Urinary bladder (tissue), 4 donors: ENCODE results near the gene SDK2. TPM values are rescaled to one million over a fixed set of nuclear protein-coding genes. Genes with fewer than 3 reads are reported as not detected.

ENCODE experiments used
- DNase-seq: peaks from one replicate; pipeline ENCODE4 v3.0.0-alpha.2; 2015; ENCODE audit errors: extremely low spot score
- H3K27ac ChIP-seq: one replicate; pipeline ENCODE4 v1.5.1; 2013; ENCODE audit warnings: low read depth, mild to moderate bottlenecking, moderate library complexity
- H3K36me3 ChIP-seq: one replicate; pipeline ENCODE4 v1.6.1; 2013; ENCODE audit warnings: mild to moderate bottlenecking, moderate library complexity; ENCODE audit not compliant: insufficient read depth
- H3K4me1 ChIP-seq: one replicate; pipeline ENCODE4 v1.6.1; 2013; ENCODE audit warnings: mild to moderate bottlenecking, moderate library complexity; ENCODE audit not compliant: insufficient read depth
- H3K4me3 ChIP-seq: one replicate; pipeline ENCODE4 v1.5.1; 2013; ENCODE audit warnings: low read depth, low read length
- WGBS: extraction: QIAGEN DNeasy Blood & Tissue Kit; methylation state at CpG from one replicate; pipeline ENCODE4 v1.1.7; 2013; 5-methylcytosine and 5-hydroxymethylcytosine counted together
- polyA plus RNA-seq: library from polyadenylated mRNA; stranded (reverse); fragments of 200-250 nt; gene quantifications from one replicate; pipeline ENCODE4 v1.2.3, GENCODE V29; 2013
- total RNA-seq: library from RNA; depleted of rRNA; stranded (reverse); fragments of >200 nt; gene quantifications from one replicate; pipeline ENCODE4 v1.2.3, GENCODE V29; 2014
- donor health status: healthy with polysubstance abuse.
- donor health status: healthy.

Gene SDK2
- total and polyA plus RNA-seq, 2 donors: 0.61 to 5.0 TPM

DNA sequence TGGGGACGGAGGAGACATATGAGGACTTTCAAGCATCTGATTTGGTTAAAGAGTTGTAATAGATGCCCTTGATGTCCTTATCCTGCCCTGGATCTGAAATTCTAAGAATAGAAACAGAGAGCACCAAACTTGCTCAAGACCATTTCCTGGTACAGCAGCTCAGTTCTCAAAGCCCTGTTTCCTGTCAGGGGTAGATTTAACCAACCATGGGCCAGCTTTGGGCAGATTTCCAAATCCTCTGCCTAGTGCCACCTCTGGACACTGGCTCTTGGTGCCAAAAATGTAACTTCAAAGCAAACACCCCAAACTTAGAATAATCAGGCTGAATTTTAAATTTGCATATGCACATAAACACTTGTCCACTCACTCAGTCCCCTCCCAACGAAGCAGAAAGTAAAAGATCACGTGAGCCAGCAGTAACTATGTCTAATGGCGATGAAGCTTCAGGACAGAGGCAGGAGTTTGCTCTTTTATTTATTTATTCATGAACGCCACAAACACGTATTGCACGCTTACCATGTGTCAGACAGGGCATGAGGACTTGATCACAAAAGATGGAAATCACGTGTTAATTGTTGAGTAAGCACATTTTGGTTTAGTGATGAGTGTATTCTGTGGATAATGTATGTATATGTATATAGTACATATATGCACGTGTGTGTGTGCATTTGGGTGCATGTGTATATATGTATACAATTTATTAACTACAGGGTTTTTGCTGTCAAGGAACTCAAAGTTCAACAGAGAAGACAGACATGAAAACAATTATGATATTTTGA, 23.1 kb upstream of the SDK2 start:
- H3K27ac ChIP-seq: no peak overlapping the region

DNA sequence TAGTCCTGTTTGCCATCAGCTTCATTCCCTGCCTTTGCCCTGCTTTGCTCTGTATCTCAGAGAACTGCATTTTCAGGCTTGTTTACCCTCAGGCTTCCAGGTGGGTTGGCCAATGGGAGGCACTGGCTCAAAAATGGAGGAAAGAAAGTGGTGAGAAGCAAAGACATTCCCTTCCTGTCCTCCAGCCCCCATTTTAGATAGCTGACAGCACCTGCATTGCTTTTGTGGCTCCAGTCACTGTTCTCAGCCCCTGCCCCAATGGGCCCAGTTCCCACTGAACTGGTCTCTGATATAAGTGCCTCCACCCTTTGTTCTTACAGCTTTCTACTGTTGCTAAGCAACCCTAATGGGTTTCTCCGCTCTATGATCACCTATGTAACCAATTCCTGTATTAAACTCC, 19.4 kb upstream of the SDK2 start:
- Histone ChIP-seq H3K4me1 (no peaks in the 10 kb centered on the region), H3K27ac (no peak overlapping the region), H3K4me3 (no peak overlapping the region), H3K36me3 (no peaks in the 10 kb centered on the region)
- DNase-seq: no peak
- 77% methylated on average over 1 of the region's 1 CpG for WGBS

More for the DNA sequence above, 23.1 kb upstream of the SDK2 start:
- Histone ChIP-seq H3K4me3 (no peak overlapping the region), H3K4me1 (no peaks in the 10 kb centered on the region), H3K36me3 (no peaks in the 10 kb centered on the region)
- DNase-seq: no peak
- WGBS: 59% methylated on average over 9 of the region's 9 CpGs

DNA sequence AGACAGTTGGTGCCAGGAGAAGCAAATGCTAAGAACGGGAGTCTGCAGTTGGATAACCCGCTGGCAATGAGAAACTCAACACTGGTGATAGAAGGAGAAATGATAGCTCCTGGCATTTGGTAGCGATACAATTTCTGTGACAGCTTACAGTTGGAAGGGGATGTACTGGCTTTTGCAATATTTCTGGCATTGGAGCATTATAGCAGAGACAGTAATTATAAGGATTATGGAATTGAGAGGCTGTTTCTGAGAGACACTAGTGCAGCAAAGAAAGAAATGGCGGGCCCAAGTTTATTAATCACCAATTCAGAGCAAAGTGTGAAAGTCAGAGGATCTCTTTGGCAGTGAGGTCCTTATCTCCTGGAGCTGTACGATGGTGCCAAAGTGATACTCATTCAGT, 16.1 kb upstream of the SDK2 start:
- 85% methylated on average over 5 of the region's 5 CpGs for WGBS
- Histone ChIP-seq H3K4me3 (no peak overlapping the region), H3K4me1 (no peaks in the 10 kb centered on the region), H3K27ac (no peak overlapping the region), H3K36me3 (no peaks in the 10 kb centered on the region)
- DNase-seq: no peak

DNA sequence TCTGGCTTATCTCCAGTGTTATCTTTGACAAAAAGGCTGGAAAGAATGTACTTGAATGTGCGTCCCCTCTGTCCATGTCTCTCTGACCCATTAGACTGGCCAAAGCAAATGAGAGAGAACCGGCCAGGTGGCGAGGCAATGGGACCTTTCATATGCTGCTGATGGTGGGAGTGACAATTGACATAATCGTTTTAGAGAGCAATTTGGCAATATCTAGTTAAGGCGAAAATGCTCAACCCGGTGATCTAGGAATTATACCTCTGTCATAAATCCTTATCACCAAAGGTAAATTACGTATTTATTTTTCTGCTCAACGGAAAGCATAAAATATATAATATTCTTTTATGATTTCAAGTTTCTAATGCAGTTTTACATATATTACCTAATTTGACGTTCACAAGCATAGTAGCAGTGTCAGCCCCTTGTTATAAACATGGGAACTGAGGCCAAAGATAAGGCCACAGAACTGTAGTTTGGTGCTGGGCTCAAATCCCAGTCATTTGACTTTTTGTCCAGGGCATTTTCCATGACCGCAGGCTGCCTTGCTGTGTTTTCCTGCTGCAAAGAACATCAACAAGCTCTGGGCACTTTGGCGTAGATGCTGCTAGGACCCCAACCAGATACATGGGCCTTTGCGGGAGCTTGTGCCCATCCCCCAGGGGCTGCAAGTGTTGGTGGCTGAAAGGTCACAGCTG, 14.7 kb upstream of the SDK2 start:
- no peak for DNase-seq
- Histone ChIP-seq H3K4me1 (no peaks in the 10 kb centered on the region), H3K27ac (no peak overlapping the region), H3K4me3 (no peak overlapping the region), H3K36me3 (no peaks in the 10 kb centered on the region)
- 73% methylated on average over 12 of the region's 12 CpGs for WGBS

DNA sequence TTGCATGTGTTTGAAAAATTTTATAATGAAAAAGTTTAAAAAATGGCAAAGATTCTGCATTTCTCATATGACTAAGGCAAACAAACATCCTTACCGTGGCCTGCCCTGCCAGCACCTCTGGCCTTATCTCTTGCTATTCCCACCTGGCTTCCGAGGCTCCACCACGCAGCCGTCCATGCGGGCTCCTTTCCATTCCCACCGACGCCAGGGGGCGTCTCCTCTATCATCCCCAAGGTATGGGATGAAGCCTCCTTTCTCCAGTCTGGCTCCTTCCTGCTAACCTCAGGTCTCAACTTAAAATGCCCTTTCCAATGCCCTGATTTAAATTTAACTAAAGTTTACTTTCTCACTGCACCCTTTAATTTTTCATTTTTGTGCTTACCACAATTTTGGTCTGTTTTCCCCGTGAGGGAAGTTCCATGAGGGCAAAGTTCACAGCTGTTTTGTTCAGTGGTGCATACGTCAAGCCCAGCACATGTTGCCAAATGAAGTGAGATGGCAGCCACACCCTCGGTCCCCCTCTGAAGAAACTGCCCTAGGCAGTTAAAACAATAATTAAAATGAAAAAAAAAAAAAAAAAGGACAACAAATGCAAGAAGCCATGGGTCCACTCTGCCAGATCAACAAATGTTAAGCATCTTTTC, 13.3 kb upstream of the SDK2 start:
- H3K4me3 ChIP-seq: no peak overlapping the region
- H3K4me1 ChIP-seq: no peaks in the 10 kb centered on the region
- no peak for DNase-seq
- H3K27ac ChIP-seq: no peak overlapping the region
- 12% methylated on average over 11 of the region's 11 CpGs for WGBS
- no peaks in the 10 kb centered on the region for H3K36me3 ChIP-seq

DNA sequence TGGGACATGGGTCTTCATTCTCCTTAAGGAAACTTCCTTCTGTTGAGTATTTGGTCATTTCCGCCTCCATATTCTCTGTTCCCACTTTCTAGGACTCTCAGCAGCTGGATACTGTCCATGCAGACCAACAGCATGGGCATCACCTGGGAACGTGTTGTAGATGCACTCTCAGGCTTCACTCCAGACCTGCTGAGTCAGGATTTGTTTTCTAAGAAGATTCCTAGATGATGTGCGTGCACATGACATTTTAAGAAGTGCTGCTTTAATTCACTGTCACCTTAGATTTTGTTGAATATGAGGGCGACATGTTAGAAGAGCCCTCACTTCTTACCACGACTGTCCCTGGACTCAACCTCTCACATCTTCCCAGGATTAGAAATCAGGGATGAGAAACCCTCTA, 10.0 kb upstream of the SDK2 start:
- Histone ChIP-seq H3K4me1 (no peaks in the 10 kb centered on the region), H3K4me3 (no peak overlapping the region), H3K27ac (no peak overlapping the region), H3K36me3 (no peaks in the 10 kb centered on the region)
- no peak for DNase-seq
- WGBS: 89% methylated on average over 5 of the region's 5 CpGs

DNA sequence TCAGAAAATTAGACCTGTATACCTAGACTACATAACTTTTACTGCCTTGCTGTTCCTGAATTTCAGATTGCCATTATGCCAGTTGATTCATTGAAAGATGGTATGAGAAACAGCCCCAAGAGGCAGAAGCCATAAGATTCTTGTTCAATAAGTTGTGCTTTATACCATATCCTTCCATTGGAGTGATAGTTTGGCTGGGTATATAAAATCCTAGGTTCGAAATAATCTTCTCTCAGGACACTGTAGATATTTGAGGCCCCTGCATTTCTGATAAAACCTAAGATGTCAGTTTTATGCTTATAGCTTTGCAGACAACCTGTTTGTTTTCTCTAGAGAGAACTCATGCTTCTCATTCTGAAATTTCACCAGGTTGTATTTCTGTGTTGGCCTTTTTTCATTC, 9.6 kb upstream of the SDK2 start:
- no peak for DNase-seq
- H3K27ac ChIP-seq: no peak overlapping the region
- no peak overlapping the region for H3K4me3 ChIP-seq
- no peaks in the 10 kb centered on the region for H3K4me1 ChIP-seq
- H3K36me3 ChIP-seq: no peaks in the 10 kb centered on the region
- 94% methylated on average over 1 of the region's 1 CpG for WGBS

DNA sequence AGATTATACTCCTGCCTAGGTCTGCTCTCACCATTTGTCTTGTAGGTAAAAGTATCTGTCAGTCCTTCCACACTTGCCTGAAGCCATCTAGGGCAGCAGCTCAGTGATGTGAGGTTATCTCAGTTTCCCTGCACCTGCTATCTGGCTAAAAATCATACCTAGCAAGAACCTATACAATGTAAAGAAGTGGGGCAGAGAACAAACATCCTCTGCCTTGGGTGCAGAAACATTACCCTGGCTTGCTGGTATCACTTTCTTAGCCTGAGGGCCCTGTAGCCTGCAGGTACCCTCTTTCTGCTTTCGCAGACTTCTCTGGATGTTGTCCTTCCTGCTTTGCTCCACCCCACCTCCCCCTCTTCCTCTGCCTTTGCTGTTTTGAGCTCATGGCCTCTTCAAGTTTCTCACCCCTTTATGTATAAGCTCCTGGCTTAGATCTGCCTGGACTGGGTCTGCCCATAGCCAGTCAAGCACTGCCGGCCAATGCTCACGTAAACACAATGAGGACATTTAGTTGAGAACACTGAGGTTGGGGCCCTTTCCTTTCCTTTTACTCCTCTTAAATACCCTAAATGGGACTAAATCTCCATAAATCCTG, 8.7 kb upstream of the SDK2 start:
- whole genome bisulfite sequencing: 48% methylated on average over 3 of the region's 3 CpGs
- Histone ChIP-seq H3K27ac (no peak overlapping the region), H3K4me3 (no peak overlapping the region), H3K4me1 (no peaks in the 10 kb centered on the region), H3K36me3 (no peaks in the 10 kb centered on the region)
- no peak for DNase-seq

DNA sequence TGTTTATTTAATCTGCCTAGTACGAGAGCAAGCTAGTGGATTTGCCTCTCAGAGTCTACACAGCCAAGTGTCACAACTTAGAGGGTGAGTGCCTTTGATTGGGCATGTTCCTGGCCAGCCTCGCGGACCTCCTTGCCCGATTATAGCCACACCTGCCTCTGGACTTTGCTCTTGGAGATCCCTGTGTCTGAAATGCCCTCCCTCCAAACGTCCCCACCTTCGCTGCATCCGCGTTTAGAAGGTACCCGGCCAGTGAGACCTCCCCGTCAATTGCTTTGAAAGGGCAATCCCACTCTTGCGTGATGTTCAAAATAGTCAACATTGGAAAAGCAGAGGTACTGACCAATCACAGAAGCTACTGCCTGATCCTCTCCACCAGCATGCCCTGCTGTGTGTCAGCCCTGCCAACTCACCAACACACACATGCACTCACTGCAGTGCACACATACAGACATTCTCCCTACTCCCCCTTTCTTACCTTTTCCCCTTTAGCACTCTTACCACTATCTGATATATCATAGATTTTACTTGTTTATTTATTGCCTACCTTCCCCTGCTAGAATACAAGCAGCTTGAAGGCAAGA, 6.5 kb upstream of the SDK2 start:
- no peak overlapping the region for H3K27ac ChIP-seq
- 83% methylated on average over 11 of the region's 11 CpGs for WGBS
- DNase-seq: no peak
- no peaks in the 10 kb centered on the region for H3K36me3 ChIP-seq
- H3K4me3 ChIP-seq: no peak overlapping the region
- no peaks in the 10 kb centered on the region for H3K4me1 ChIP-seq

DNA sequence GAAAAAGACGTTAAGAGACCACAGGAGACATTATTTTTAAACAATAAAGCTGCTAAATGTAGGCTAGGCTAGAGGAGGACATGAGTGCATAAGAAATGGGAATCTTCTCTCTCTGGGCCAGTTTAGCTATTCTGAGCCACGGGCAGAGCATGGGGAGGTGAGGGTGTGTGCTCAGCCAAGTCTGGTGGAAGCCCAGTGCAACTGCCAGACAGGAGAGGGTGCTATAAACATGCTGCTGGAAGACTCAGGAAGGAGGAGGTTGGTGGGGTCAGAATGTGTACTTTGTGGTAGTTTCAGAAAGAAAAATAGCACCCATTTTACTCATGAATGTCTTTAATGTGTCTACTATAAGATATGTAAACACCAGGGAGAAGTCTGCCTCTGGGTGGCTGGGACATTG, 5.9 kb upstream of the SDK2 start:
- H3K36me3 ChIP-seq: no peaks in the 10 kb centered on the region
- no peaks in the 10 kb centered on the region for H3K4me1 ChIP-seq
- H3K27ac ChIP-seq: no peak overlapping the region
- no peak overlapping the region for H3K4me3 ChIP-seq
- 30% methylated on average over 2 of the region's 2 CpGs for WGBS
- no peak for DNase-seq

DNA sequence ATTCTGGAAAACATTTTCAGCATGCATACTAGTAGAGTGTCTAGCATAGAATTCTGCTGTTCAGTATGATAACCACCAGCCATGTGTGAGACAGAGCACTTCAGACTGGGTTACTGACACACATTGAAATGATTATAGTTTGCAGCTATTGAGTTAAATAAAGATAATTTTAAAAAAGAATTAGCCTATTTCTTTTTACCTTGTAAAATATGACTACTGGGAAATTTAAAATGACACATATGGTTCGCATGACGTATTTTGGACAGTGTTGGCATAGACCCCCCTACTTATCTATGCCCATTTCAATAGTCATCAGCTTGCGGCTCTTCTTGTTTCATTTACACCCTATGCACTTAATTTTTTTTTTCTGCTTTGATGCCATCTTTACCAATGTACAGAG, 4.7 kb upstream of the SDK2 start:
- WGBS: 95% methylated on average over 3 of the region's 3 CpGs
- H3K4me1 ChIP-seq: peaks cover 2% of the 10 kb centered on the region
- no peaks in the 10 kb centered on the region for H3K36me3 ChIP-seq
- H3K27ac ChIP-seq: no peak overlapping the region
- no peak for DNase-seq
- H3K4me3 ChIP-seq: no peak overlapping the region

DNA sequence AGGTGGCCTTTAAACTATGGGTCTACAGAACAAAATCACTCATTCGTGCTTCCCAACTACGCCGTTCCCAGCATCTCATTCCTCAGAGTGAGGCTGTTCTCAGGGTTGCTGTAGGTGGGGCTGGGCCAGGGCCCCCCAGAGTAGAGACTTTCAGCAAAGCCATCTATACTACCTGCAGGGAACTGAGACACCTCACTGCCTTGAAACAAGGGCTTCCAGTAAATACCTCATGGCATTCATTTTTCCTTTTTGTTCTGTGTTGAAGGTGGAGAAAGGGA, 4.2 kb upstream of the SDK2 start:
- DNase-seq: no peak
- H3K27ac ChIP-seq: no peak overlapping the region
- H3K4me1 ChIP-seq: peaks cover 2% of the 10 kb centered on the region
- H3K36me3 ChIP-seq: no peaks in the 10 kb centered on the region
- no peak overlapping the region for H3K4me3 ChIP-seq
- 95% methylated on average over 3 of the region's 3 CpGs for WGBS

DNA sequence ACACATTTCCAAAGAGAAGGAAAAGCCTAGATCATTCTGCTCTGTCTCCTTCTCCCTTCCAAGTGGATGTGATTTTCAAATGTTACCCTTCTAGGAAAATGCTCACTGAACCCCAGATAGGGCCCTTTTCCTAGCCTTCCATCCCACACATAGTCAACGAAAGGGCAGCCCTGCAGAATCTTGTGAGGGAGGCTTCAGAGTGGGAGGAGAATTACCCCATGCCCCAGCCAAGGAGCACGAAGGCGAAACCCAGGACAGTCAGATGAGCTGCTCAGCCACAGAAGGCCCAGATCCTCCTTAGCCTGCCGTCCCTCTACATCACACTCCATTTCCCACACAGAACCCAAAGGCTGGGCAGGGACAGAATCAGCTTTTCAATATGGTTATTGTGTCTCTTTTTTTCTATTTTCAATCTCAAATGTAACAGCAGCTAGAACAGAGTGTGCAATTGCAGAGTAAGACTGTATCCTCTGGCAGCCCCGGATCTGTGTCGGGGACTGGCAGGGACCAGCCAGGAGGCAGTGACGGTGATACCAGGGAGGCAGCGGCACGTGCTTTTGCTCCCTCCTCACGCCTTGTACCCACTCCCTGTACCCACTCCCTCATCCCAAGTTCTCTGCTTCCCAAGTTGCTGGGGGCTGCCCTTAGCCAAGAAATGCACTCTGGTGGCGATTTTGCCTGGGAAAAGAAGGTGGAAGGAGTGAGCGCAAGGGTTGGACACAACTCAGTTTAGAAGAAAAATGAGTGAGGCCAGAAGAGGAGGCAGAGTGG, 3.7 kb upstream of the SDK2 start:
- Histone ChIP-seq H3K36me3 (no peaks in the 10 kb centered on the region), H3K4me3 (no peak overlapping the region), H3K4me1 (peaks cover 2% of the 10 kb centered on the region), H3K27ac (no peak overlapping the region)
- no peak for DNase-seq
- 89% methylated on average over 12 of the region's 12 CpGs for WGBS
